Vagina (tissue), 2 donors: ENCODE measurements around the gene OXSR1.

ENCODE experiments used
- POLR2A ChIP-seq, 2 donors: fragments of 450-650 bp; IDR thresholded peaks; one replicate each; pipeline ENCODE4 v1.6.1; 2017; ENCODE audit warnings: antibody characterized with exemption in 2 of 2, mild to moderate bottlenecking in 2 of 2, moderate library complexity in 2 of 2
- POLR2AphosphoS5 ChIP-seq, 2 donors: sonication (generic); formaldehyde crosslinking; IDR thresholded peaks; one replicate each; pipeline ENCODE4 v1.9.0; 2017; ENCODE audit warnings: antibody characterized with exemption in 2 of 2, mild to moderate bottlenecking in 2 of 2, low read depth in 1 of 2; ENCODE audit not compliant: insufficient read depth in 1 of 2
- TF ChIP-seq, protein P1 (sequence below), 3 experiments: fragments of 450-650 bp in 2 of 3; fragments of 200-600 bp in 1 of 3; sonication (generic) in 1 of 3; IDR thresholded peaks; one replicate each; pipeline ENCODE4 v1.5.1; 2017 to 2019; ENCODE audit warnings: antibody characterized with exemption in 3 of 3, mild to moderate bottlenecking in 2 of 3, moderate library complexity in 2 of 3

DNA sequence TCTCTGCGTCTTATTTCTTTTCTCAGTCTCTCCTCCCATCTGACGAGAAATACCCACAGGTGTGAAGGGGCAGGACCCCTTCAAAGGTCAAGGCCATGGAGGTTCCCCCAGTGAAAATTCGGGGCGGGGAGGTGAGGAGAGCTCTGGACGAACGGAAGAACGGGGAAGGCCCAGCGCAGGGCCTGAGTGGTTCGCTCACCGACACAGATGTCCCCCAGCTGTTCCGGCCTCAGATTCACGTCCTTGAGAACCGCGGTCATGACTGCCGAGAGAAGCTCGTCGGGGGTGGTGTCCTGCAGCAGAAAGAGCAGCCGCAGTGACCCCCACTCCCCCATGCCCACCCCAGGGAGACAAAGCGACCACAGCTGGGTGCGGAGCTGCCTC is 29.0 kb upstream of the OXSR1 start:
- TF ChIP-seq POLR2A (IDR thresholded peaks at IDR 0.05) (no peak), POLR2AphosphoS5 (IDR thresholded peaks at IDR 0.05; ENCODE audit: insufficient read depth in 1 of 2, low read depth in 1 of 2) (no peak)
- TF ChIP-seq, protein P1, sequence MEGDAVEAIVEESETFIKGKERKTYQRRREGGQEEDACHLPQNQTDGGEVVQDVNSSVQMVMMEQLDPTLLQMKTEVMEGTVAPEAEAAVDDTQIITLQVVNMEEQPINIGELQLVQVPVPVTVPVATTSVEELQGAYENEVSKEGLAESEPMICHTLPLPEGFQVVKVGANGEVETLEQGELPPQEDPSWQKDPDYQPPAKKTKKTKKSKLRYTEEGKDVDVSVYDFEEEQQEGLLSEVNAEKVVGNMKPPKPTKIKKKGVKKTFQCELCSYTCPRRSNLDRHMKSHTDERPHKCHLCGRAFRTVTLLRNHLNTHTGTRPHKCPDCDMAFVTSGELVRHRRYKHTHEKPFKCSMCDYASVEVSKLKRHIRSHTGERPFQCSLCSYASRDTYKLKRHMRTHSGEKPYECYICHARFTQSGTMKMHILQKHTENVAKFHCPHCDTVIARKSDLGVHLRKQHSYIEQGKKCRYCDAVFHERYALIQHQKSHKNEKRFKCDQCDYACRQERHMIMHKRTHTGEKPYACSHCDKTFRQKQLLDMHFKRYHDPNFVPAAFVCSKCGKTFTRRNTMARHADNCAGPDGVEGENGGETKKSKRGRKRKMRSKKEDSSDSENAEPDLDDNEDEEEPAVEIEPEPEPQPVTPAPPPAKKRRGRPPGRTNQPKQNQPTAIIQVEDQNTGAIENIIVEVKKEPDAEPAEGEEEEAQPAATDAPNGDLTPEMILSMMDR (IDR thresholded peaks at IDR 0.05): no peak
